GM12801 (cell line): Measurements from ENCODE around the gene CTRL.

ENCODE experiments used
- CTCF ChIP-seq: IDR thresholded peaks from one replicate; pipeline ENCODE4 v1.5.1; 2011; ENCODE audit warnings: control low read depth; ENCODE audit not compliant: insufficient read length; ENCODE audit errors: extremely low read depth

CTRL gene

GRCh38 chr16:67914758-67915495, 16.7 kb downstream of the CTRL start:
- no peak for TF ChIP-seq CTCF

GRCh38 chr16:67910158-67910557, 21.5 kb downstream of the CTRL start:
- no peak for TF ChIP-seq CTCF

GRCh38 chr16:67909056-67909742, 22.5 kb downstream of the CTRL start:
- no peak for TF ChIP-seq CTCF

- TF ChIP-seq CTCF = no peak
Measured at GRCh38 chr16:67907397-67908180, 24.1 kb downstream of the CTRL start.

- TF ChIP-seq CTCF = no peak
Measured at GRCh38 chr16:67902831-67903230, 28.8 kb downstream of the CTRL start.

GRCh38 chr16:67901734-67902133, 29.9 kb downstream of the CTRL start:
- TF ChIP-seq CTCF = no peak

- TF ChIP-seq CTCF = no peak
Measured at GRCh38 chr16:67897231-67897630, 34.4 kb downstream of the CTRL start.
